SK-N-SH (cell line): ENCODE results near the gene SLCO4A1. TPM values are rescaled to one million over a fixed set of nuclear protein-coding genes. Genes with fewer than 3 reads are reported as not detected.

Experiments used
- CTCF ChIA-PET: fragments of 300-600, 350-600 bp; formaldehyde crosslinking; extraction: SDS; loops from one replicate; lab custom pipeline; 2021; lab: Yijun Ruan, JAX
- POLR2A ChIA-PET: fragments of 350-600 bp; sonication (Branson Sonifier 250); formaldehyde crosslinking; extraction: SDS; loops from one replicate; lab custom pipeline; 2020; ENCODE audit warnings: antibody characterized with exemption, inconsistent platforms; lab: Yijun Ruan, JAX
- DNase-seq: peaks from one replicate; pipeline ENCODE4 v3.0.0; 2012
- H2AFZ ChIP-seq: fragments of 200-600 bp; sonication (generic); 2 replicates; pipeline ENCODE4 v1.8.1; 2016; ENCODE audit warnings: antibody characterized with exemption, mild to moderate bottlenecking, low read depth
- H3F3A ChIP-seq: fragments of 200-600 bp; sonication (generic); replicated peaks from 2 replicates; pipeline ENCODE3; 2016; ENCODE audit warnings: antibody characterized with exemption, mild to moderate bottlenecking; ENCODE audit not compliant: insufficient read depth
- H3K27ac ChIP-seq, 2 experiments: fragments of 200-500 bp in 1 of 2; fragments of 200-600 bp in 1 of 2; sonication (Bioruptor generic) in 1 of 2; sonication (generic), shearing (Covaris generic) in 1 of 2; 2 replicates each; pipeline versions ENCODE4 v1.5.1 to v1.6.1; 2014 to 2016; ENCODE audit warnings: low read depth in 2 of 2, inconsistent platforms in 1 of 2, low read length in 1 of 2, mild to moderate bottlenecking in 1 of 2, mixed read lengths in 1 of 2
- H3K27me3 ChIP-seq: fragments of 200-600 bp; sonication (generic), shearing (Covaris generic); 2 replicates; pipeline ENCODE4 v1.6.1; 2016; ENCODE audit warnings: mixed run types; ENCODE audit not compliant: insufficient read depth
- H3K36me3 ChIP-seq, 2 experiments: fragments of 200-500 bp in 1 of 2; fragments of 200-600 bp in 1 of 2; sonication (Bioruptor generic) in 1 of 2; sonication (generic) in 1 of 2; replicated peaks in 1 of 2; 2 replicates each; pipeline versions ENCODE3 to v1.5.1; 2014 to 2016; ENCODE audit warnings: low read length in 1 of 2, mild to moderate bottlenecking in 1 of 2; ENCODE audit not compliant: insufficient read depth in 2 of 2, control insufficient read depth in 1 of 2
- H3K4me1 ChIP-seq, 2 experiments: fragments of 200-500 bp in 1 of 2; fragments of 200-600 bp in 1 of 2; sonication (Bioruptor generic) in 1 of 2; sonication (generic), shearing (Covaris generic) in 1 of 2; 2 replicates each; pipeline versions ENCODE4 v1.5.1 to v1.6.1; 2014 to 2016; ENCODE audit warnings: low read depth in 1 of 2, low read length in 1 of 2, mixed run types in 1 of 2; ENCODE audit not compliant: insufficient read depth in 2 of 2, control insufficient read depth in 1 of 2
- H3K4me2 ChIP-seq: fragments of 200-600 bp; sonication (generic), shearing (Covaris generic); 2 replicates; pipeline ENCODE4 v1.6.1; 2017; ENCODE audit warnings: mixed run types
- H3K4me3 ChIP-seq, 2 experiments: fragments of 200-500 bp in 1 of 2; fragments of 200-600 bp in 1 of 2; sonication (Bioruptor generic) in 1 of 2; sonication (generic), shearing (Covaris generic) in 1 of 2; 2 replicates each; pipeline versions ENCODE4 v1.5.1 to v1.8.1; 2014 to 2016; ENCODE audit warnings: low read depth in 2 of 2, inconsistent platforms in 1 of 2, low read length in 1 of 2, mild to moderate bottlenecking in 1 of 2, mixed read lengths in 1 of 2, moderate library complexity in 1 of 2
- H3K79me2 ChIP-seq: fragments of 200-600 bp; sonication (generic); 2 replicates; pipeline ENCODE4 v1.8.1; 2017; ENCODE audit warnings: mild to moderate bottlenecking; ENCODE audit not compliant: insufficient read depth
- H3K9ac ChIP-seq: fragments of 200-600 bp; sonication (generic); 2 replicates; pipeline ENCODE4 v1.6.1; 2017; ENCODE audit warnings: mixed run types
- H3K9me2 ChIP-seq: fragments of 200-600 bp; sonication (generic); 2 replicates; pipeline ENCODE4 v1.6.1; 2017; ENCODE audit warnings: mixed run types
- H3K9me3 ChIP-seq: fragments of 200-600 bp; sonication (generic); 2 replicates; pipeline ENCODE4 v1.6.1; 2017; ENCODE audit warnings: mixed run types, mild to moderate bottlenecking, moderate library complexity
- H4K20me1 ChIP-seq: fragments of 200-600 bp; sonication (generic); 2 replicates; pipeline ENCODE4 v1.6.1; 2017; ENCODE audit warnings: mild to moderate bottlenecking, mixed run types; ENCODE audit not compliant: insufficient read depth
- CHD2 ChIP-seq: fragments of 150-350 bp; IDR thresholded peaks from 2 replicates; pipeline ENCODE4 v1.6.1; 2018; ENCODE audit warnings: low read length; ENCODE audit not compliant: partially characterized antibody
- FOXJ3 ChIP-seq: sonication (generic); formaldehyde crosslinking; IDR thresholded peaks from 2 replicates; pipeline ENCODE4 v1.5.1; 2020; ENCODE audit warnings: mild to moderate bottlenecking, missing genetic modification reagents
- GABPA ChIP-seq: IDR thresholded peaks from 2 replicates; pipeline ENCODE4 v1.4.0; 2012; ENCODE audit warnings: low read depth, mild to moderate bottlenecking
- GATA2 ChIP-seq: sonication (generic); formaldehyde crosslinking; IDR thresholded peaks from 2 replicates; pipeline ENCODE4 v1.5.0; 2020; ENCODE audit warnings: mild to moderate bottlenecking, missing genetic modification reagents
- MEF2A ChIP-seq: IDR thresholded peaks from 2 replicates; pipeline ENCODE4 v1.4.0; 2012; ENCODE audit warnings: low read depth, borderline replicate concordance
- MXI1 ChIP-seq: IDR thresholded peaks from 2 replicates; pipeline ENCODE4 v1.6.1; 2012; ENCODE audit warnings: mild to moderate bottlenecking, low read depth, low read length, improper control_type of control experiment
- NRF1 ChIP-seq: IDR thresholded peaks from 2 replicates; pipeline ENCODE4 v1.6.1; 2012; ENCODE audit warnings: low read depth, mild to moderate bottlenecking, low read length
- REST ChIP-seq: IDR thresholded peaks from 2 replicates; pipeline ENCODE4 v1.6.1; 2012; ENCODE audit warnings: mild to moderate bottlenecking, low read depth, low read length, moderate library complexity
- RFX5 ChIP-seq: IDR thresholded peaks from 2 replicates; pipeline ENCODE4 v1.6.1; 2012; ENCODE audit warnings: mild to moderate bottlenecking, improper control_type of control experiment, low read length
- SMC3 ChIP-seq: IDR thresholded peaks from 2 replicates; pipeline ENCODE4 v1.6.1; 2012; ENCODE audit warnings: low read depth, low read length, improper control_type of control experiment
- TAF1 ChIP-seq: IDR thresholded peaks from 2 replicates; pipeline ENCODE4 v1.6.1; 2012; ENCODE audit warnings: low read depth, mild to moderate bottlenecking, low read length, moderate library complexity, borderline replicate concordance
- TEAD4 ChIP-seq: IDR thresholded peaks from 2 replicates; pipeline ENCODE4 v1.4.0; 2012; ENCODE audit warnings: mild to moderate bottlenecking, borderline replicate concordance; ENCODE audit not compliant: insufficient read depth
- YY1 ChIP-seq: IDR thresholded peaks from 2 replicates; pipeline ENCODE4 v1.4.0; 2012; ENCODE audit warnings: low read depth, mild to moderate bottlenecking
- WGBS: methylation state at CpG from one replicate; pipeline ENCODE4 v1.1.6; 2017; ENCODE audit warnings: low lambda C conversion rate; 5-methylcytosine and 5-hydroxymethylcytosine counted together
- polyA plus RNA-seq, 3 experiments: library from polyadenylated mRNA; depleted of rRNA; stranded (reverse); fragments of >200 nt; gene quantifications; 2 replicates each; pipeline ENCODE4 v1.2.3, GENCODE V29; 2012
- TF ChIP-seq, protein P1 (sequence below): IDR thresholded peaks from 2 replicates; pipeline ENCODE4 v1.4.0; 2012; ENCODE audit warnings: low read depth
- TF ChIP-seq, protein P2 (sequence below): fragments of 150-350 bp; IDR thresholded peaks from 2 replicates; pipeline ENCODE4 v1.6.1; 2016; ENCODE audit warnings: mild to moderate bottlenecking, low read depth, low read length
- TF ChIP-seq, protein P3 (sequence below): IDR thresholded peaks from 2 replicates; pipeline ENCODE4 v1.4.0; 2012; ENCODE audit warnings: low read depth, borderline replicate concordance

Gene SLCO4A1
- polyA plus RNA-seq, 1 of the 3 experiments (the other 2 are of a cell fraction) = 0.33 TPM

DNA sequence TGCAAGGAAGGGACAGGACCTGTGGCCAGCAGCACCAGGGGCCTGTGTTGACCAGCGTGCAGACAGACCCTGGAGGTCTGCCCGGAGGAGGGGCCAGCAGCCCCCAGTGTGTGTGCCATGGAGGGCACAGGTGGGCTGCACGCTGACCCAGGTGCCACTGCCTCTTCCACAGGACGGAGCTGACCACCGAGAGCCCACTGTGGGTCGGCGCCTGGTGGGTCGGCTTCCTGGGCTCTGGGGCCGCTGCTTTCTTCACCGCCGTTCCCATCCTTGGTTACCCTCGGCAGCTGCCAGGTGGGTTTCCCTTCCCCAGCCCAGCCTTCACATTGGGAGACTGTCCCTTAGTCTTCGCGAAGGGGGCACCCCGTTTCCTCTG is 17.9 kb downstream of the SLCO4A1 start:
- Histone ChIP-seq H3K36me3 (no peaks in the 10 kb centered on the region), H3K9me2 (no peaks in the 10 kb centered on the region), H3K4me2 (no peak overlapping the region), H2AFZ (no peak overlapping the region), H3K79me2 (no peaks in the 10 kb centered on the region), H3K27me3 (no peaks in the 10 kb centered on the region), H3K9me3 (no peaks in the 10 kb centered on the region), H3K4me1 (peaks cover 0 to 10% of the 10 kb centered on the region in 2 experiments; a peak in 1 of 4 replicates), H3F3A (no peaks in the 10 kb centered on the region), H3K27ac (no peak overlapping the region; a peak in 1 of 4 replicates), H3K9ac (no peak overlapping the region), H4K20me1 (no peaks in the 10 kb centered on the region), H3K4me3 (no peak overlapping the region)
- POLR2A ChIA-PET = no interaction called here
- DNase-seq = no peak
- 78% methylated on average over 10 of the region's 15 CpGs for WGBS
- TF ChIP-seq YY1 = no peak
- TF ChIP-seq, protein P1, sequence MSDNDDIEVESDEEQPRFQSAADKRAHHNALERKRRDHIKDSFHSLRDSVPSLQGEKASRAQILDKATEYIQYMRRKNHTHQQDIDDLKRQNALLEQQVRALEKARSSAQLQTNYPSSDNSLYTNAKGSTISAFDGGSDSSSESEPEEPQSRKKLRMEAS = no peak
- TF ChIP-seq SMC3 = no peak
- TF ChIP-seq, protein P2, sequence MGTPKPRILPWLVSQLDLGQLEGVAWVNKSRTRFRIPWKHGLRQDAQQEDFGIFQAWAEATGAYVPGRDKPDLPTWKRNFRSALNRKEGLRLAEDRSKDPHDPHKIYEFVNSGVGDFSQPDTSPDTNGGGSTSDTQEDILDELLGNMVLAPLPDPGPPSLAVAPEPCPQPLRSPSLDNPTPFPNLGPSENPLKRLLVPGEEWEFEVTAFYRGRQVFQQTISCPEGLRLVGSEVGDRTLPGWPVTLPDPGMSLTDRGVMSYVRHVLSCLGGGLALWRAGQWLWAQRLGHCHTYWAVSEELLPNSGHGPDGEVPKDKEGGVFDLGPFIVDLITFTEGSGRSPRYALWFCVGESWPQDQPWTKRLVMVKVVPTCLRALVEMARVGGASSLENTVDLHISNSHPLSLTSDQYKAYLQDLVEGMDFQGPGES = no peak
- no peak for TF ChIP-seq NRF1
- TF ChIP-seq CHD2 = no peak
- TF ChIP-seq GABPA = no peak
- TF ChIP-seq TAF1 = no peak
- no peak for TF ChIP-seq REST
- no peak for TF ChIP-seq GATA2
- TF ChIP-seq MXI1 = no peak
- CTCF ChIA-PET = interaction anchor here (0.6 to 3.1 kb wide), 3 partner anchors 9 to 157 kb away, joined by 3 to 18 read pairs (median 4); no protein-coding TSS in a partner anchor

DNA sequence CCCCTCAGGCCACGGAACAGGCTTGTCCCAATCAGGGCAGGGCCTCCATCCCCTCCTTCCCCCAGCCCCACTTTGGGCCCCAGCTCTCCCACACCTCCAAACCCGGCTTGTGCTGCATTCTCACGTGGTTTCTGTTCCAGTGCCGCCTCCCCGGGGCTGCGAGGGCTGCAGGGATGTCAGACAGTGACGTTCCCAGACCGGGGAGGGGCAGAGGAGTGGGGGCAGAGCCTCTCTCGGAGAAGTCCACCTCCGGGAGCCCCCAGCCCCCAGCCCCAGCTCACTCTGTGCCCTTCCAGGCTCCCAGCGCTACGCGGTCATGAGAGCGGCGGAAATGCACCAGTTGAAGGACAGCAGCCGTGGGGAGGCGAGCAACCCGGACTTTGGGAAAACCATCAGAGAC is 18.5 kb downstream of the SLCO4A1 start:
- no peak overlapping the region for H3K9ac ChIP-seq
- H2AFZ ChIP-seq = no peak overlapping the region
- H3K36me3 ChIP-seq = no peaks in the 10 kb centered on the region
- no peaks in the 10 kb centered on the region for H4K20me1 ChIP-seq
- H3K4me3 ChIP-seq = no peak overlapping the region
- ChIA-PET CTCF (interaction anchor here (0.6 to 3.1 kb wide), 3 partner anchors 8 to 157 kb away, joined by 3 to 18 read pairs (median 4); no protein-coding TSS in a partner anchor), POLR2A (no interaction called here)
- no peaks in the 10 kb centered on the region for H3K79me2 ChIP-seq
- H3K4me2 ChIP-seq = no peak overlapping the region
- H3K27ac ChIP-seq = no peak overlapping the region
- no peaks in the 10 kb centered on the region for H3K27me3 ChIP-seq
- no peaks in the 10 kb centered on the region for H3F3A ChIP-seq
- H3K9me2 ChIP-seq = no peaks in the 10 kb centered on the region
- no peaks in the 10 kb centered on the region for H3K9me3 ChIP-seq
- no peak for DNase-seq
- TF ChIP-seq TAF1 (no peak), TEAD4 (no peak), RFX5 (no peak), MEF2A (no peak), FOXJ3 (CRISPR knock-in tag) (no peak)
- TF ChIP-seq, protein P3, sequence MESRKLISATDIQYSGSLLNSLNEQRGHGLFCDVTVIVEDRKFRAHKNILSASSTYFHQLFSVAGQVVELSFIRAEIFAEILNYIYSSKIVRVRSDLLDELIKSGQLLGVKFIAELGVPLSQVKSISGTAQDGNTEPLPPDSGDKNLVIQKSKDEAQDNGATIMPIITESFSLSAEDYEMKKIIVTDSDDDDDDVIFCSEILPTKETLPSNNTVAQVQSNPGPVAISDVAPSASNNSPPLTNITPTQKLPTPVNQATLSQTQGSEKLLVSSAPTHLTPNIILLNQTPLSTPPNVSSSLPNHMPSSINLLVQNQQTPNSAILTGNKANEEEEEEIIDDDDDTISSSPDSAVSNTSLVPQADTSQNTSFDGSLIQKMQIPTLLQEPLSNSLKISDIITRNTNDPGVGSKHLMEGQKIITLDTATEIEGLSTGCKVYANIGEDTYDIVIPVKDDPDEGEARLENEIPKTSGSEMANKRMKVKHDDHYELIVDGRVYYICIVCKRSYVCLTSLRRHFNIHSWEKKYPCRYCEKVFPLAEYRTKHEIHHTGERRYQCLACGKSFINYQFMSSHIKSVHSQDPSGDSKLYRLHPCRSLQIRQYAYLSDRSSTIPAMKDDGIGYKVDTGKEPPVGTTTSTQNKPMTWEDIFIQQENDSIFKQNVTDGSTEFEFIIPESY = no peak
- peaks cover 0 to 10% of the 10 kb centered on the region in 2 experiments; a peak in 1 of 4 replicates for H3K4me1 ChIP-seq
- WGBS = 70% methylated on average over 8 of the region's 18 CpGs
